Measurements from ENCODE around the gene ZSCAN20.
"Not testable (repeated sequence)": the region's sequence is repeated elsewhere in the genome, so short reads cannot be mapped to it uniquely, and the experiment has no call there.

ZSCAN20 gene

GRCh38 chr1:33497410-33497809 is 25.0 kb downstream of the ZSCAN20 start:
- no peak for DNase-seq

- no peak for DNase-seq
Measured at GRCh38 chr1:33500547-33500946, 28.1 kb downstream of the ZSCAN20 start.

GRCh38 chr1:33501309-33501708 is 28.9 kb downstream of the ZSCAN20 start:
- DNase-seq: no peak

- DNase-seq: no peak
Measured at GRCh38 chr1:33501774-33502173, 29.3 kb downstream of the ZSCAN20 start.

GRCh38 chr1:33502726-33503125 is 30.3 kb downstream of the ZSCAN20 start:
- no peak for DNase-seq

DNA sequence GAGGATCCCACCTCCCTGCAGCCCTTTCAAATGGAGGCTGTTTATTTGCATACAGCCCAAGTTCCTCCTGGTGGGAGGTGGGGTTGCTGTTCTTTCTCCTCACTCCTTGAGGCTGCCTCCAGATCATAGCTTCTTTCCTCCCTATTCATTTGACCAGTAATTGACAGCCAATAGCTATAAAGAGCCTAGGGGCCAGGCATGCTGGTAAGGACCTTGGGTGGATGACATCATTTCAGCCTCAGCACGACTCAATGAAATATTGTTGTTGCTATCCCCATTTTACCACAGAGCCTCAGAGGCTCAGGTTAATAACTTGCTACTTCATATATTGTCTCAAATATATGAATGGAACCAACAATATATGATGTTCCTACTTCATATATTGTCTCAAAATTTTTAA is 31.1 kb downstream of the ZSCAN20 start:
- no peak for DNase-seq

DNA sequence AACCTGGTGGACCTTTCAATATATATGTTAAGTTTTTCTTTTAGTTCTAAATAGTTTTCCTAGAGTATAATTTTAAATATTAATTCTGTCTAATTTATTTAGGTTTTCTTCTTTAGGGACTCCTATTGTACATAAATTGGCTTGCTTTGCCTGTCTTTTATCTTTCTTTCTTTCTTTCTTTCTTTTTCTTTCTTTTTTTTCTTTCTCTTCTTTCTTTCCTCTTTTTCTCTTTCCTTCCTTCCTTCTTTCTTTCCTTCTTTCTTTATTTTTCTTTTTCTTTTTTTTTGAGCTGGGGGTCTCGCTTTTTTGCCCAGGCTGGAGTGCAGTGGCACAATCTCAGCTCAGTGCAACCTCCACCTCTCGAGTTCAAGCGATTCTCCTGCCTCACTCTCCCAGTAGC is 35.2 kb downstream of the ZSCAN20 start:
- DNase-seq: no peak

DNA sequence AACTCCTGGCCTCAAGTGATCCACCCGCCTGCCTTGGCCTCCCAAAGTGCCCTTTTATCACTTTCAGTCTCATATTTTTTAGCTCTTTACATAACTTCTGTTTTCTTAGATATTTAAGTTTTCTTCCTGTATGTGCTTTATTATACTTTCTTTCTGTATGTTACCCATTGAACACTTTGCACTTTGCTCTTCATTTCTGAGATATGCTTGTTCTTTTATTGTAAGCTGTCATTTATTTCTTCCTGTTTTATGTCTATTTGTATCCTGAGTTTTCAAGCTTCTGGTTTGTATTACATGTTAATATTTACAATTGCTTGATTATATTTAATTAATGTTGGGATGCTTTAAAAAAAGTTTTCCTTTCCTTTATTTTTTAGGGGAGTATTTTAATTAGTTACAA is 35.7 kb downstream of the ZSCAN20 start:
- DNase-seq: no peak

DNA sequence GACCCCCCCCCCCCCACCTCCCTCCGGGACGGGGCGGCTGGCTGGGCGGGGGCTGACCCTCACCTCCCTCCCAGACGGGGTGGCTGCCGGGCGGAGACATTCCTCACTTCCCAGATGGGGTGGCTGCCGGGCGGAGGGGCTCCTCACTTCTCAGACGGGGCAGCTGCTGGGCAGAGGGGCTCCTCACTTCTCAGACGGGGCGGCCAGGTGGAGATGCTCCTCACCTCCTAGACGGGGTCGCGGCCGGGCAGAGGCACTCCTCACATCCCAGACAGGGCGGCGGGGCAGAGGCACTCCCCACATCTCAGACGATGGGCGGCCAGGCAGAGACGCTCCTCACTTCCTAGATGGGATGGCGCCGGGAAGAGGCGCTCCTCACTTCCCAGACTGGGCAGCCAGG is 36.8 kb downstream of the ZSCAN20 start:
- DNase-seq: not testable (repeated sequence)

GRCh38 chr1:33512226-33513011 is 40.0 kb downstream of the ZSCAN20 start:
- DNase-seq: no peak

DNA sequence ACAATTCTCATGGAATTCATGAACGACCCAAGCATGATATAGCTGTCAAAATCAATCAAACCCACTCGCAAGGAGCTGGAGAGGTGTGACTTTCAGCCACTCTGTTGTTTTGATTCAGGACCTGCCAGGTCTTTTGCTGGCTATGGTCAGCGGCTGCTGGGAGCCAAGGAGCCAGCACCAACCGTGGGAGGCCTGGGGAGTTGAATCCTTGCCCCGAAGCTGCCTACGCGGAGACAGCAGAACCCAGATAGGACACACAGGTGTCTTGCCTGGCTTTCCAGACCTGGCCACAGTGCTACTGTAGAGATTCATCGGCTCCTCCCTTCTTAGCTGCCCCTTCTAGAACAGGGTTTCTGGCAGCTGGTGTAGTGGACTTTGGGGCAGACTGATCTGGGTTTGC is 42.7 kb downstream of the ZSCAN20 start:
- no peak for DNase-seq

DNA sequence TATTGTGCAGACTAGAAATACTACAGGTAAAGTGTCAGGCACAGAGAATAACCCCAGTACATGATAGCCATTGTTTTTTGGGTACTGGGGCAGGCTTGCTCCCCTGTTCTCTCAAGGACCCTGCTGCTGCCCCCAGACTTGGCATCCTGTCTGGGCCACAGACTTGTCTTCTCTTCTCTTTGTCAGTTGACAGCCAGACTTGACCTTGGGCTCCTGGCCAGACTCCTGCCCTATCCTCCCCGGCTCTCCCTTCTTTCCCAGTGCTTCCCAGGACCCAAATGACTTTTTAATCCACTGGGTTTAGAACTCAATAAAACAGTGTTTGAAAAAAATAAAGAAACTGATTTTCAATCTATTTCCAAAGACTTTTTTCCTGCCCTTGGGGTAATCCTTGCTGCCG is 43.2 kb downstream of the ZSCAN20 start:
- DNase-seq: no peak

GRCh38 chr1:33516428-33516827 is 44.0 kb downstream of the ZSCAN20 start:
- no peak for DNase-seq

- DNase-seq: no peak
Measured at GRCh38 chr1:33516891-33517567, 44.6 kb downstream of the ZSCAN20 start.

DNA sequence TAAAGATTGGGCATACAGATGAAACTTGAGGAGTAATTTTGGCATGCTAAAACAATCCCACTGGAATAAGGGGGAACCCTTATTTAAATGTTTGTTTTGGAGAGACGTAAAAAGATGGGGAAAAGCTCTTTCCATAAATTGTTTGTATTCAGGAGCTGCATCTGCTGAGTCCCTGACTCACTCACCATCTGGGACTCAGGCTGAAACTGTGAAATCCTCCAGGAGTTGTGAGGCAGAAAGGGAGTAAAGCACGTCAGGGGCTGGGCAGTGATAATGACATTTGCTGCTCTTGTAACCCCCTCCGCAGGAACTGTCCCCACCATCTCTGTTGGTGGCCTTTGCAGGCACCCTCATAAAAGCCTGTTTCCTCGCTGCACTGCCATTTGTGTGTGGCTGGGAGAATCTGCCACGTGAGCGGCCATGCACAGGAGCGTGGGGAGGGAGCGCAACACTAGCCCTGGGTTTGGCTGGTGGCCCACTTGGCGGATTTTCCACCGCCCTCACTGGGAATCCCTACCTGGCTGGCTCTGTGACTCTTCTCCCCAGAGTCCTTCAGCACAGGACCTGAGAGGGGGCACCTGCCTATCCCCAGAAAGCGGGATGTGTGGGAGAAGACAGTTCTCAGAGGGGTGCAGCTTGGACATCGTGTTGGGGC is 45.3 kb downstream of the ZSCAN20 start:
- no peak for DNase-seq

- DNase-seq: no peak
Measured at GRCh38 chr1:33519240-33519884, 46.9 kb downstream of the ZSCAN20 start.

- no peak for DNase-seq
Measured at GRCh38 chr1:33524586-33524985, 52.1 kb downstream of the ZSCAN20 start.

- no peak for DNase-seq
Measured at GRCh38 chr1:33527934-33528333, 55.5 kb downstream of the ZSCAN20 start.

GRCh38 chr1:33529957-33530356 is 57.5 kb downstream of the ZSCAN20 start:
- no peak for DNase-seq

- no peak for DNase-seq
Measured at GRCh38 chr1:33532250-33532649, 59.8 kb downstream of the ZSCAN20 start.

GRCh38 chr1:33532936-33533335 is 60.5 kb downstream of the ZSCAN20 start:
- no peak for DNase-seq

- no peak for DNase-seq
Measured at GRCh38 chr1:33535334-33535733, 62.9 kb downstream of the ZSCAN20 start.

- DNase-seq: no peak
Measured at GRCh38 chr1:33537885-33538284, 65.4 kb downstream of the ZSCAN20 start.

DNA sequence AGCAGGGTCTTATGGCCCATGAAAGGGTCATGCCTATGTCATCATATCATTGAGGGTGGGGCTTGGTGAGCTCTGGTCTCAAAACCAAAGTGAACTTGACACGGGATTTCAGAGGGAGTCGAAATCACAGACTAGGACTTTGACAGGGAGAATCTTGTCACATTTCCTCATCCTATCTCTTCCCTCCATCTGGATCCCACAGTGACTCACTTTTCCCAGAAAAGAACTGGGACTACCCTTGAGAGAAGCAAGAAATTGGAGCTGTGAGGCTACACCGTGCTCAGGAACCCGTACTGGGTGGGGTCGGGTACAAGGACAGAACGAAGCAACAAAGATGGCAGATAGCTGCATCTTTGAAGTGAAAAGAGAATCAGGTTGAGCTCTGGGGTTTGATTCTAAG is 69.5 kb downstream of the ZSCAN20 start:
- DNase-seq: no peak

Data from midbrain (tissue), 1 donor.